Endometrium (tissue), 2 donors: Measurements from ENCODE around the gene SRPRA.
"Not testable (repeated sequence)": the region's sequence is repeated elsewhere in the genome, so short reads cannot be mapped to it uniquely, and the experiment has no call there.

ENCODE experiments used
- FAIRE-seq: peaks from 2 replicates; lab custom pipeline; 2012; peaks lifted over from hg19 to GRCh38; lab: Jason Lieb, UNC
- donor health status: control.
- donor health status: control.

The SRPRA gene

GRCh38 chr11:126268708-126269579 is at the start of gene SRPRA, which contains the start of gene FOXRED1:
SRPRA (minus strand) TSS chr11:126268895; CDS start chr11:126268804, 91 bp downstream.
FOXRED1 (plus strand) TSS chr11:126269154; CDS start chr11:126269207, 53 bp downstream.
- peak; percentile 94 for FAIRE-seq

DNA sequence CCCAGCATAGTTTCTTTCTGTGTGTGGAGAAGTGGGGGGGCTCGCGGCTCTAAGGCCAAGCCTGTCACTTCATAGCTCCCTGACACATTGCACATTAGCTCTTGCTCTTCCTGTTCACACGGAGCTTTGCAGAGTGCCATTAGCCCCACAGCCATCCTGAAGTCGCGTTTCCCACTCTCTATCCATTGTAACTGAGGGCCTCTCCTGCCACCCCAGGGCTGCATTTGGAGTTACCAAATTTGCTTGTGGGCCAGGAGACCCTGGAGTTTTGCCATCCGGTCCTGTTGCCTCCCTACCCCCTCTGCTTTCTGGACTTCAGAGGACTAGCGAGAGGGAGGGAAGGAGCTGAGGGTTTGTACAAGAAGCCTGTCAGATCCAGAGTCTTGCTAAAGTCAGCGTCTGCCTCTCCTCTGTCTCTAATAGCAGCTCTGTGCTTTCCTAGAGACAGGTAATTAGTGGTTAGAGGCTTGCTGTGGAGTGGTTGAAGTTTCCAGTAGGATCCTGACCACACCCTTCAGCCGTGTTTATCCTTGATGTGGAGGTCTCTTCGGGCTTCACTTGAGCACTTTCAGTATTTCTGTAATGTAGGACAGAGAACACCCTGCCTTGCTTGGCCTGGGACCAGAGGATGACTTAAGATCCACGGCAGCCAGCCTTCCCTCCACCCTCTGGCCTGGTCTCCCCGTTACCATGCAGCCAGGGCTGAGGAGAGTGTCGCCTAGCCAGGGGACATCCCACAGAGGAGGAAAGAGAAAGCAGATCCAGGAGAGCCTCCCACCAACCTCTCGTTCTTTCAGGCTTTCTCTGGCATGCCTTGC is 49.3 kb upstream of the SRPRA start:
- FAIRE-seq, result no peak

GRCh38 chr11:126317432-126317755 is 48.7 kb upstream of the SRPRA start:
- no peak for FAIRE-seq

- FAIRE-seq, result no peak
These were observed 45.1 kb upstream of the SRPRA start for GRCh38 chr11:126313826-126314225.

DNA sequence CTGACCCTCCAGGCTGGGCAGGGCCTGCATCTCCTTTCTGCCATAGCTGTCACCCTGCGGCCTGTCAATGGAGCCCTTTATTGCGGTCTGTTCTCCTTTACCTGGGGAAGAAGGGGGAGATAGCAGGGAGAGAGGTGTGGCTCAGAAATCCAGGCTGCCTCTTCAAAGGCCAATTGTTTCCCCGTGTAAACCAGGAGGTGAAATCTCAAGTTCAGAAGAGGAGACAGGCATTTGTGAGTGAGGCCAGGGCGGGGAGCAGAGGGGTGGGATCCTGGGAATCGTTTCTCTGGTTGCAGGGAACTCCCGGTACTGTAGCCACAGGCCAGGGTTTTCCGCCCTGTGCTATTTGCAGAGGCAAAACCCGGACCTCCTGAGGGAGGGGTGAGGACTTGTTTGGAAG is 44.3 kb upstream of the SRPRA start:
- FAIRE-seq, result no peak

DNA sequence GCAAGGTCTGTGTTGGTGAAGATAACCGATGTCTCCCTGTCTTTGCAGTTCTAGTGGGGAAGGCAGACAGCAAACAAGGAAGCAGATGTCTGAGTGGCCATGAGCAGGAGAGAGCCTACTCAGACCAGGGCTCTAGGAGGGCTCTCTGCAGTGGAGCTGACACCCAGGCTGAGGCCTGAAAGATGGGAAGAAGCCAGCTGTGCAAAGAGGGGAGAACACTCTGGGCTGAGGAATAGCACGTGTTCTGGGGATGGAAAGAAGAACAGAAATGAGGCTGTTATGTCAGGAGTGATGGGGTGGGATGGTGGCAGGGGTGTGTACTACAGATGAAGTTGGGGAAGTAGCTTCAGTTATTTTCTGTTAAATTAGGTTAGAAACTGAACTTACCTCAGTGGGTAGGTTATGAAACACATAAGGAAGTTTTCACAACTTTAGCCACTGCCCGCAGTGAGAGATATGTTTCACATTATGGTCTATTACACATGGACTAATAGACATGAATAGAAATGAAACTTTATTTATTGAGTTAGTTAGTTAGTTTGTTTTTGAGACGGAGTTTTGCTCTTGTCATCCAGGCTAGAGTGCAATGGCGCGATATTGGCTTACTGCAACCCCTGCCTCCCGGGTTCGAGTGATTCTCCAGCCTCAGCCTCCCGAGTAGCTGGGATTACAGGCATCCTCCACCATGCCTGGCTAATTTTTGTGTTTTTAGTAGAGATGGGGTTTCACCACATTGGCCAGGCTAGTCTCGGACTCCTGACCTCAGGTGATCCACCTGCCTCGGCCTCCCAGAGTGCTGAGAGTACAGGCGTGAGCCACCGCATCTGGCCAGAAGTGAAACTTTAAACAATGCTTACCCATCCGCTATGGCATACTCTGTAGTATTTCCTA is 43.0 kb upstream of the SRPRA start:
- no peak for FAIRE-seq

- FAIRE-seq, result no peak
These were observed 42.3 kb upstream of the SRPRA start for GRCh38 chr11:126310992-126311310.

- no peak for FAIRE-seq
These were observed 41.7 kb upstream of the SRPRA start for GRCh38 chr11:126310200-126310991.

DNA sequence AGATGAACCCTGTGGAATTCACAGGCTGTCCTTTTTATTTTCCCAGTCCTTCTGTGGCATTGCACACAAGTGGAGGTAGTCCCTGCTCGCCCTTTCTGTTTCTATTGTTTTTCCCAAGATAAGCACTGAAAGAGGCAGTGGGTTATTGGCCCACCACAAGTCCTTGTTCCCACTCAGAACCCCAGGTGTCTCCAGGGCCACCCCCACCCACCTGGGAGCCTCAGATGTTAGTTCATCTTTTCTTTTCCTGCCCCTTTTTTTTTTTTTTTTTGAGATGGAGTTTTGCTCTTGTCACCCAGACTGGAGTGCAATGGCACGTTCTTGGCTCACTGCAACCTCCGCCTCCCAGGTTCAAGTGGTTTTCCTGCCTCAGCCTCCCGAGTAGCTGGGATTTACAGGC is 40.1 kb upstream of the SRPRA start:
- FAIRE-seq, result not testable (repeated sequence)

DNA sequence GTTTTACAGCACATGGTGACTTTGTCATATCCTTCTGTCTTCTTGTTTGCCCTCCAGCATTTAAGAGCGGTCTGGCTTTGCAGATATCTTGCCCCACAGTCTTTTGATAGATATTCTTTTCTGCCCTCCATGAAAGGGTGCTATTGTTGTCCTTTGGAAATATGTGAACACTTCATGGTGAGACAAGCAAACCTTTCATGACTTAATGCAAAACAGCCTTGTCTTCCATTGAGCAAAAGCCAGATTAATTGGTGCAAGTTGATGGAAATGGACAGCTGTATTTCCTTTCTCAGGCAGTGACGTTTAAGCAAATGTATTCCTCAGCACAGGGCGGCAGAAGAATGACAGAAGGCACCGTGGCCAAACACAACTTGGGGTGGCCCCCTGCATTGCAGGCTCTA is 39.6 kb upstream of the SRPRA start:
- FAIRE-seq, result no peak

DNA sequence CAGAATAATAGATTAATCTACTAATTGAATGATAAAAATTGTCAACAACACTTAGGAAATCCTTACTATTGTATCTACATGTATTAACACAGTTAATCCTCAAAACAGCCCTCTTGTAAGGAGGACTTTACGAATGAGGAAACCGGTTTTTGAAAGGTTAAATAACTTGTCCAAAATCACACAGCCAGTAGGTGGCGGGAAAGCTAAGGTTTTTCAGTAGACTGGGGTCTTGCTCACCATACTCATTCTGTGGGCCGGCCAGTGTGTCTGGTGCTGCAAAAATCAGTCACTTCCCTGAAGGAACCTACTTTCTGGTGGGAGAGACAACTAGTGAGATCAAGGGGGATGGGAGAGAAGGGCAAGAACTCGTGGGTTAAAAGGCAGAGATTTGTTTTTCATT is 39.0 kb upstream of the SRPRA start:
- FAIRE-seq, result no peak

- no peak for FAIRE-seq
These were observed 37.0 kb upstream of the SRPRA start for GRCh38 chr11:126305699-126306098.

GRCh38 chr11:126304457-126305075 is 35.9 kb upstream of the SRPRA start:
- FAIRE-seq, result no peak

GRCh38 chr11:126303623-126304456 is 35.1 kb upstream of the SRPRA start, which contains the start of gene DCPS:
DCPS (plus strand) TSS chr11:126304060; CDS start chr11:126304081, 21 bp downstream.
- FAIRE-seq, result no peak

GRCh38 chr11:126297004-126297403 is 28.3 kb upstream of the SRPRA start:
- no peak for FAIRE-seq

- no peak for FAIRE-seq
These were observed 25.0 kb upstream of the SRPRA start for GRCh38 chr11:126293726-126294125.

DNA sequence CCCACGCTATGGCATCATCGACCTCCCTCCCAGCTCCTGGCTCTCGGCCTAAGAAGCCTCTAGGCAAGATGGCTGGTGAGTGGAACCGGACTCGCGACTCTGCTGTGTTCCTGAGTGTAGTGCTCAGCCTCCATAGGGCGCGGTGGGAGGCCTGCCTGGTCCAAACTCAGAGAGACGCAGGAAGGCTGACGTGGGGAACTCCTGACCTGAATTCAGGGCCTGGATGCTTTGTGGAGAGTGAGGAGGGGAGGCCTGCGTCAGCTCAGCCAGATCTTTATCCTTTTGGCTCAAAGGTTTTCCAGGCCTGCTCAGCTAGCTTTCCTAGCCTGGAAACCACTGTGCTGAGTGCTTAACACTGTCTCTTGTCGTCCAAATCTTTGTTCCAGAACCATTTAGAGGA is 22.2 kb upstream of the SRPRA start:
- no peak for FAIRE-seq

- no peak for FAIRE-seq
These were observed 19.5 kb upstream of the SRPRA start for GRCh38 chr11:126288237-126288636.

GRCh38 chr11:126284829-126285228 is 16.1 kb upstream of the SRPRA start:
- FAIRE-seq, result no peak
